HG03175 (cell line): ENCODE data around the gene SENP1.
"Not testable (repeated sequence)": the region's sequence is repeated elsewhere in the genome, so short reads cannot be mapped to it uniquely, and the experiment has no call there.

Experiments
- ATAC-seq: cut with Tn5 transposase; IDR thresholded peaks from one replicate; pipeline ENCODE4 v1.9.1; 2021; ENCODE audit warnings: mild to moderate bottlenecking, moderate library complexity; ENCODE audit not compliant: unreplicated experiment

The SENP1 gene

DNA sequence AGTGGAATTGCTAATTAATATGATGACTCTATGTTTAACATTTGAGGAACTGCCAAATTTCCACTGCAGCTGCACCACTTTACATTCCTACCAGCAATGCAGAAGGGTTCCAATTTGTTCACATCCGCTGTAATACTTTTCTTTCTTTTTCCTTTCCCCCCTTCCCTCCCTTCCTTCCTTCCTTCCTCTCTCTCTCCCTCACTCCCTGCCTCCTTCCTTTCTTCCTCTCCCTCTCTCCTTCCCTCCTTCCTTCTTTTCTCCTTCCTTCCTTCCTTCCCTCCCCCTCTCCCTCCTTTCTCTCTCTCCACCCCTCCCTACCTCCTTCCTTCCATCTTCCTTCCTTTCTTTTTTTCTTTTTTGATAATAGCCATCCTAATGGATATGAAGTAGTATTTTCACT is 10.1 kb upstream of the SENP1 start:
- no peak for ATAC-seq

- ATAC-seq: not testable (repeated sequence)
Observed at GRCh38 chr12:48111312-48111693, 5.4 kb upstream of the SENP1 start.

DNA sequence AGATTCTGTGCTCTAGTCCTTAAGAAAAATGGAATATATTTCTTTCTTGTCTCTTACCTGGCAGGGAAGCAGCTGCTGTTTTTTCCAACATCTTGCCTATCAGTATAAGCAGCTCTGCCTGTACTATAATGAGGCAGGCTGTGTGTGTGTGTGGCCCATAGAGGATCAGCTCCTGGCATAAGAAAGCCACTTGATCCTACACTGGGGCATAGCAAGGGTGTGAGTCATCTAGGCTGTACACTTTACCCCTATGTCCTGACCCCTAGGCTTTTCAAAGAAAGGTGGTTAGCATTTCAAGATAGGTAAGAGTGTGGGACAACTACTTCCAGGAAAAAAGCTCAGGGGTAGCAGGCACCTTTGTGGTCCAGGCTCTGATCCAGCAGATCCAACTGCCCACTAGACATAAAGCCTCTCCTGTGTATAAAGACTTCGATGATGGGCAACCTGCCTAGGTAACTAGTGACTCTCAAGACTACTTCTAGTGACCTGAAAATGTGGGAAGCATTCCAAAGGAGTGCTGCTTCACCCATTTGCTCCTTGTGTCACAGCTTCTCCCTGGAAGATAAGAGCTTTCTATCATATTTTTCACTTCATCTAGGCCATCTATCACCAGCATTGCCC is 4.9 kb upstream of the SENP1 start:
- no peak for ATAC-seq

DNA sequence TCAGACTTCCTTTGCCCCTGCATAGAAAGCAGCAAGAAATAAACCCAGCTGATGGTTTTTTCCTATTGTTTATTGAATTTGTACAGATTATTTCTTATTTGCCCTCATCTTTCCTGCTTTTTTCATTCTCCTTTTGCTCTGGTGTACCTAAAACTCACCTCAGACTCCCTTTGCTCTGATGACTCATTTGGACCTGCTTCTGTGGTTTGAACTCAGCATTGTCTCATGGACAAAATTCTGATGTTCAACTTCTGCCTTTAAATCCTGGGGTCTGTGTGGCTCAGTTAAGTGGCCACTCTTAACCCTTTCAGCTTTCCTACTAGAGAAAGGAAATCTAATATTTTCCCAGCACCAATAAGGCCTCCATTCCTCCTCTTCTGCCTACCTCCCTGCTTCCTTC is 3.5 kb upstream of the SENP1 start:
- no peak for ATAC-seq

DNA sequence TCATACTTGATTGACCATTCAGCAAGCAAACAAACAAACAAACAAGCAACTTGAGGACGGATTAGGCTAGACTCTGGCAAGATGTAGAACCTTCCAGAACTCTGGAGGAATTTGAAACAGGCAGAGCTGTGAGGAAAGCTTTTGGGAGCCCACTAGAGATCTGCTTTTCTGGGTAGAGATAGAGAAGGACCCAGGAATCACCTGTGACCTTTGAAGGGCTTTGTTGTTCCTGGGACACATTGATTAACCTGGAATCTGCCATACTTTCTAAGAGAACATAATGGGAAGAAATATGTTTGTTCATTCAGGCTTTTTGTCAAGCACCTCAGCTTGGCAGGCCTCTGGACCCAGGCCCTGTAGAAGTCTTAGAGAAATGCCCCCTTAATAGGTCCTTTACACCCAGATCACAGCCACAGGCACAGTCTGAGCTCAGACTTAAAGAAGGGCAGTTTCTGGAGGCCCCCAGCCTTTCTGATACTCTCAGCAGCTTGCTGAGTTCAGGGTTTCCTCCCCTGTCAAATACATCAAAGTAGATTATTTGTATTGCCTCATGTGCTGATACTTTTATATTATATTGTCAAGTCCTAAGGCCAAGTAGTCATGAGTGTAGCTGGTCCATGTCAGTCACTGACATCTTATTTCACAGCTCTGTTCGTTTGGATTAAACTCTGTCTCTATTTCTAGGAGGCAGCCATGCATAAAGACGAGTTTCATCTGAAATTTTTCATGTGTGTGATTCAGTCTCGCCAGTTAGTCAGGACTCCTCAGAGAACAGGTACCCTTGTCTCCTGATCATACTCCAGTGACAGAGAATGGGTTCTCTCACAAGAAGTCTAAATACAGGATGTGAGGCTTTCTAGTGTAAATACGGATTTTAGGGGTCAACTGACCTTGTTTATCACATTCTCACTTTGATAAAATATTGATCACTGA is 1.1 kb upstream of the SENP1 start:
- ATAC-seq: no peak

DNA sequence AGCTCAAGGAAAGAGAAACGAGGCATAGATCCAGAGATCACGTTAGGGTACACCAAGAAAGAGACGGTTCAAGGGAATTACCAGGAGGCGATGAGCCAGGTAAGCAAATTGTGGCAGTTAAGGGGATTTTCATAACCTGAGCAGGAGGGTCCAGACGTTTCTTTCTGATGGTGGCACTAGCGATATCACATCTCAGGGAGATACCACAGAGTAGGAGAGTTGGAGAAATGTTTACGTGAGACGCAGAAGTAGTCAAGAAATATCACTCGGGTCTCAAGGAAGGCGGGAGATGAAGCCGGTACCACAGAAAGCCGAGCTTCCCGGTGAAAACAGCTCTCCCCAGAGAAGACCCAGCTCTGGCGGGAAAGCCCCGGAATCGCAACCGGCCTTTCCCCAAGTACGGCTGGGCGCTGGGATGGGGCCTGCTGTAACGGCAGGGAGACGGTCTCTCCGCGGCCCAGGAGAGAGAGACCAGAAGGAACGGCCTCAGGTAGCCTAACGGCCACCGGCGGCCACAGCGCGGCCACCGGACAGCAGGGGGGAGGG is 485 bp downstream of the SENP1 start:
- peak; percentile 10 for ATAC-seq

DNA sequence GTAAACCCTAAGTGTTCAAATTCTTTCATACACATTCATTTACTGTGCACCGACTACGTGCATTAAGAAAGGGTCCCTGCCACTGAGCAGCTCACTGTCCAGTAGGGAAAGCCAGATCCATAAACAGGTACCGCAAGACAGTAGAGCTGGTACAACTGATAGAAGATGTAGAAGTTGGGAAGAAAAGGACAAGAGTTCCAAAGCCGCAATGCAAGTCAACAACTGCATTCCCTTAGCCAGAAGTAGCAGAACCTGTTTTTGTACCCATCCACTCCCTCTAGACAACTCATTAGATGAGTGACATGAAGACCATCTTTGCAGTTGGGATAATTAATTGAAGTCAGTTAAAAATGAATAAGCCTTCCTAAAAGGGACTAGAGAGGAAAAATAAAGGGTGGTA is 1.3 kb downstream of the SENP1 start:
- ATAC-seq: no peak

DNA sequence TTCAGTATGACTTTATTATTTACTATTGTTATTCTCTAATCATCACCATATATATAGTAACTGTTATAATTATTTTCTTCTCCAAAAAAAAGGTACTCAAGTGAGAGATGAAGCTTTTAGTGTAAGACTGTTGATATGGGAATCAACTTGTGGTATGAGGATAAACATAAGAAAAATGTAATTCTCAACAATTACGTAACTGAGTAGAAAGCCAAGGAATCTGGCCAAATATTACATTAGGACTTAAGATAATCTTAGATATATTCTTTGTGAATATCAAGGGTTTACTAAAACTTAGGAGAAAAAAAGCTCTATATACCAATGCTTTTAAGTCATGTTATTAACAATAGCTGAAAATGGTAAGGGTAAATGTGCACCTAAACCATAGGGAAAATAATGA is 13.3 kb downstream of the SENP1 start:
- ATAC-seq: no peak

DNA sequence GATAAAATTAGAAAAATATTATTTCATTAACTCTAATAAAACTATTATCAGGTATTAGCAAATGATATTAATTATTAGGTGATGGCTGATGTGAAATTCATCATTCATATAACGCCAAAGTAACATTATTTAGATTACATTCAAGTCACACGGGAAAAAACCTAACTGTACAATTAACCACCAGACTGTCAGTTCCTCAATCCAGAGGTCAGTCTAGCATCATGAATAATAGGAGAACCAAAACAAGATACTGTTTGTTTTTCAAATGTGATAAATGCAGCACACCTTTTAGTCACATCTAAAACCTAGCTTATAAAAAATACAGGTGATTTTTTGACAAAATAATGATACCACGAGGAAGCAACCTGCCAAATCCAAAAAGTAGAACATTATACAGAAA is 19.6 kb downstream of the SENP1 start:
- ATAC-seq: no peak

DNA sequence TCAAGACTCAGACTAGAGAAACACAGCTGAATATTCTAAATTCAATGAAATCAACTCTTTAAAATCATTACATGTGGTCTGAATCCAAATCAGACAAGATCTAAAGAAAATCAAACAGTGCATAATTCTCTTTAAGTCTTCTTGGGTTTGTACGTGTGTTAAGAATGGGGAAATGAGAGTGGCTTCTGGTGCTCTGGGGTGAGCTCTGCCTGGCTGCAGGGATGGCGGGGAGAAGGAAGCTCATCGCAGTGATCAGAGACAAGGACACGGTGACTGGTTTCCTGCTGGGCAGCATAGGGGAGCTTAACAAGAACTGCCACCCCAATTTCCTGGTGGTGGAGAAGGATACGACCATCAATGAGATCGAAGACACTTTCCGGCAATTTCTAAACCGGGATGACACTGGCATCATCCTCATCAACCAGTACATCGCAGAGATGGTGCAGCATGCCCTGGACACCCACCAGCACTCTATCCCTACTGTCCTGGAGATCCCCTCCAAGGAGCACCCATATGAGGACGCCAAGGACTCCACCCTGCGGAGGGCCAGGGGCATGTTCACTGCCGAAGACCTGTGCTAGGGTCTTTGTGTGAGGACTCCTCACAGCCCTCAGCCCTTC is 20.9 kb downstream of the SENP1 start:
- no peak for ATAC-seq

DNA sequence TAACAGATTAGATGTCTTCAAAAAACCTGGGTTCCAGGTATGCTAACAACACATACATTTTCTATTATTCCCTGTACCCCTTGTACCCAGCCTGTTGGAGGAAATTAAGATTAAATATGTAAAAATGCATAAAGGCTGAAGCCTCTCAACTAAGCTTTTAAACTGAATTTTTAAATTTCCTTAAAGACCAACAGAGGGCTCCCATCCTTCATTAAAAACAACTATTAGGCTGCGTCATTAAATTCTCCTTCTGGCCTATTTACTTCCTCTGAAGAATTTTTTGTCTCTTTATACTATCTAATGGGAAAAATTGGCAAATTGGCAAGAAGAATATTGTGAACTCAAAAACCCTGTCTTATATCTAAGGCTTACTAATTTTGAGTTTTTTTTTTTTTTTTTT is 21.8 kb downstream of the SENP1 start:
- no peak for ATAC-seq

GRCh38 chr12:48080821-48081220 is 25.1 kb downstream of the SENP1 start:
- ATAC-seq: no peak

- ATAC-seq: no peak
Observed at GRCh38 chr12:48080285-48080684, 25.6 kb downstream of the SENP1 start.

- ATAC-seq: no peak
Observed at GRCh38 chr12:48078901-48079300, 27.0 kb downstream of the SENP1 start.

DNA sequence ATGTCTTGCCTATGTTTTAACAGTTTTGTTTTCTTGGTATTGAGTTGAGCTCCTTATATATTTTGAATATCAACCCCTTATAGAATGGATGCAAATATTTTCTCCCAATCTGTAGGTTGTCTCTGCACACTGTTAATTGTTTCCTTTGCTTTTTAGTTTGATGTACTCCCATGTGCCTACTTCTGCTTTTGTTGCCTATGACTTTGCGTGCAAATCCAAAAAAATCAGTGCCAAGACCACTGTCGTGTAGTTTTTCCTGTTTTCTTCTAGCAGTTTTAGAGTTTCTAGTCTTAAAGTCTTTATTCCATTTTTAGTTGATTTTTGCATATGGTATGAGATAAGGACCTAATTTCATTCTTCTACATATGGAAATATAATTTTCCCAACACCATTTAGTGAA is 28.8 kb downstream of the SENP1 start:
- ATAC-seq: no peak

GRCh38 chr12:48075832-48076231 is 30.0 kb downstream of the SENP1 start:
- ATAC-seq: no peak

DNA sequence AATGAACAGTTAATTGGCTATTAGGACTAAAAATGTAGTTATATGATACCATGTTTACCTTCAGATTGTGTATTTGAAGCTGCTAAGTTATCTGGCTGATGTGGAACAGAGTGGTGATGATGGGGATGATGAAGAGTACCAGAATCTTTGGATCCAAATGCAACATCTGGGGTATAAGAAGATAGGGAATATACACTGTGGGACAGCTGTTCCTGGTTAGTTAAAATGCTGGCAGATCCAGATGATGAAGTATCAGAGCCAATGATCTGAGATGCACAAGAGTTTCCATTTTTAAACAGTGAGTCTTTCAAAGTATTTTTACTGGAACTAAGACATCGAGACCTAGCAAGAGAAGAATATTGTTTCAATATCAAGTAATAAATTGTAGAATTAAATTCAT is 31.6 kb downstream of the SENP1 start:
- no peak for ATAC-seq

- no peak for ATAC-seq
Observed at GRCh38 chr12:48072266-48072665, 33.6 kb downstream of the SENP1 start.

DNA sequence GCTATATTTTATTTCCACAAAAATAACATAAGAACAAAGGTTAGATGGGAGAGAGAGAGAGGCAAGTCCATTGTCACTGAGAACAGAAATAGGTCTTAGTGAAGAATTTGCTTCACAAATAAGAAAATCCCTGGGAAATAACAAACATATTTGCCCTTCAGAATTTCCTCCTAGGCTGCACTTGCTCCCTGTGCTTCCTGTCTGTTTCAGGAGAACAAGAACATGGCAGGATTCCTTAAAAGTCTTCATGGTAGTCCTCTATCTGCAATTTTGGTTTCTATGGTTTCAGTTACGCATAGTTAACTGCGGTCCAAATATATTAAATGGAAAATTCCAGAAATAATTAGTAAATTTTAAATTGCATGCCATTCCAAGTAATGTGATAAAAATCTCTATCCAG is 34.1 kb downstream of the SENP1 start:
- no peak for ATAC-seq

GRCh38 chr12:48070731-48071130 is 35.1 kb downstream of the SENP1 start:
- ATAC-seq: no peak

DNA sequence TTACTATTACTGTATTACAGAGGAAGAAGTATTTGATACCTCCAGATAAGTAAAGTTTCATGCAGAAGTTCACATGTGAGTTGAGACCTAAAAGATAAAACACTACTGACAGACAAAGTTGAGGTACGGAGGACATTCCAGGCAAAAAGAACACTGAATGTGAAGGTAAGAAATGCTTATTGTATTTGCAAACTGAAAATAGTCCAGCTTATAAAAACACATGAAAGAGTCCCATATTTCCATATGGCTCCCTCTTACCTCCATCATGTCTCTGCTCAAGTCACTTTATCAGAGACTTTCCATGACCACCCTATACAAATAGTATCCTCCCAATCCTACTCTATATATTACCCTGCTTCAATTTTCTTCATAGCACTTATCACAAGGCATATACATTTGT is 35.8 kb downstream of the SENP1 start:
- no peak for ATAC-seq

DNA sequence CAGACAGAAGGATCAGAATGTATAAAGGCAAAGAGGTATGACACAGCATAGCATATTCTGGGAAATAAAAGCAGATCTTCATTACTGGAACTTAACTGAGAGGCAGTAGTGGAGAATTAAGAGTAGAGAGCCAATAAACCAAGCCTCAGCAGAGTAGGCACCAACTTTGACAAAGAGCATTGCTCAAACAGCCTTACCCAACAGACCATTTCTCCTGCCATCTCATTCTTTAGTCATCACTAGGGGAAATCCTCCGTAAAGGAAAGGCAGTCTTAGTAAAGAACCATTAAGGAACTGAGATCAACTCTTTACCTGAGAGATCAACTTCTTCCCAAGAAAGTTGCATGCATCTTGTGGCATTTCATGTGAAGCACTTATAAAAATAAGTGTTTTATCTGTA is 36.6 kb downstream of the SENP1 start:
- no peak for ATAC-seq
